ENCODE measurements around the gene ATP11A. TPM values are rescaled to one million over a fixed set of nuclear protein-coding genes. Genes with fewer than 3 reads are reported as not detected.
"Not testable (repeated sequence)": the region's sequence is repeated elsewhere in the genome, so short reads cannot be mapped to it uniquely, and the experiment has no call there.

The ATP11A gene
- total RNA-seq, 4 donors from 2014 or later = 32.1 to 83.6 (median 46.2) TPM

DNA sequence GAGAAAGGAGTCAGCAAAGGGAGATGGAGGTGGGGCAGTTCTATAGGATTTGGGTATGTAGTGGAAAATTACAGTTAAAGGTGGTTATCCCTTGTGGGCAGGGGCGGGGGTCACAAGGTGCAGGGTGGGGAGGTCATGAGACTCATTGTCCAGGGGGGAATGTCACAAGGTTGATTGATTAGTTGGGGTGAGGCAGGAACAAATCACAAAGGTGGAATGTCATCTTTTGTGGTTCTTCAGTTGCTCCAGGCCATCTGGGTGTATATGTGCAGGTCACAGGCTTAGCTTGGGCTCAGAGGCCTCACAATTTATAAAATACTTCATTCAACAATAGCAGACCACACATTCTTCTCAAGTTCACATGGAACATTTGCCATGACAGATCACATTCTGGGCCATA, 109.6 kb downstream of the ATP11A start:
- intact Hi-C loops (cut with DNase I) = no loop called here
- TF ChIP-seq POLR2A (IDR thresholded peaks at IDR 0.05) = no peak
- TF ChIP-seq, protein P1, sequence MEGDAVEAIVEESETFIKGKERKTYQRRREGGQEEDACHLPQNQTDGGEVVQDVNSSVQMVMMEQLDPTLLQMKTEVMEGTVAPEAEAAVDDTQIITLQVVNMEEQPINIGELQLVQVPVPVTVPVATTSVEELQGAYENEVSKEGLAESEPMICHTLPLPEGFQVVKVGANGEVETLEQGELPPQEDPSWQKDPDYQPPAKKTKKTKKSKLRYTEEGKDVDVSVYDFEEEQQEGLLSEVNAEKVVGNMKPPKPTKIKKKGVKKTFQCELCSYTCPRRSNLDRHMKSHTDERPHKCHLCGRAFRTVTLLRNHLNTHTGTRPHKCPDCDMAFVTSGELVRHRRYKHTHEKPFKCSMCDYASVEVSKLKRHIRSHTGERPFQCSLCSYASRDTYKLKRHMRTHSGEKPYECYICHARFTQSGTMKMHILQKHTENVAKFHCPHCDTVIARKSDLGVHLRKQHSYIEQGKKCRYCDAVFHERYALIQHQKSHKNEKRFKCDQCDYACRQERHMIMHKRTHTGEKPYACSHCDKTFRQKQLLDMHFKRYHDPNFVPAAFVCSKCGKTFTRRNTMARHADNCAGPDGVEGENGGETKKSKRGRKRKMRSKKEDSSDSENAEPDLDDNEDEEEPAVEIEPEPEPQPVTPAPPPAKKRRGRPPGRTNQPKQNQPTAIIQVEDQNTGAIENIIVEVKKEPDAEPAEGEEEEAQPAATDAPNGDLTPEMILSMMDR (IDR thresholded peaks at IDR 0.05) = no peak
- Histone ChIP-seq H3K4me1 (peaks cover 21 to 31% of the 10 kb centered on the region in 2 donors), H3K9me3 (no peaks in the 10 kb centered on the region), H3K4me3 (replicated peaks in 1 of 3) (no peak overlapping the region), H3K27me3 (no peaks in the 10 kb centered on the region), H3K27ac (no peak overlapping the region), H3K36me3 (no peaks in the 10 kb centered on the region)
- WGBS, 2 donors = 100% methylated on average over 1 of the region's 1 CpG
- DNase-seq = no peak

DNA sequence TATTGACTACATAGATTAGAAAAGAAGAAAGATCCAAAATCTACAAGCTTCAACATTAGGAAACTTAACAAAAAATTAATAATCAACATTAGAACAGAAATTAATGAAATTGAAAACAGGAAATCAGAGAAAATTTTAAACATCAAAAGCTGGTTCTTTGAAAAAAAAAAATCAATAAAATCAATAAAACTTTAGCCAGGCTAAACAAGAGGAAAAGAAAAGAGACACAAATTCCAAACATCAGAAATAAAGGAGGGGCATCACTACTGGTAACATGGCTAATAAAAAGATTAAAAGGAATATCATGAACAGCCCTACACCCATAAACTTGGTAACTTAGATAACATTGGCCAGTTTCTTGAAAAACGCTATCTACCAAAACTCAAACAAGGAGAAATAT, 110.2 kb downstream of the ATP11A start:
- H3K9me3 ChIP-seq = no peaks in the 10 kb centered on the region
- H3K4me3 ChIP-seq (replicated peaks in 1 of 3) = no peak overlapping the region
- H3K27me3 ChIP-seq = no peaks in the 10 kb centered on the region
- peaks cover 14 to 25% of the 10 kb centered on the region in 2 donors for H3K4me1 ChIP-seq
- no peaks in the 10 kb centered on the region for H3K36me3 ChIP-seq
- TF ChIP-seq POLR2A (IDR thresholded peaks at IDR 0.05) = no peak
- TF ChIP-seq, protein P1 (IDR thresholded peaks at IDR 0.05) = no peak
- 97 to 98% methylated on average over 1 of the region's 1 CpG for WGBS, 2 donors
- no peak for DNase-seq
- H3K27ac ChIP-seq = no peak overlapping the region
- intact Hi-C loops (cut with DNase I) = no loop called here

DNA sequence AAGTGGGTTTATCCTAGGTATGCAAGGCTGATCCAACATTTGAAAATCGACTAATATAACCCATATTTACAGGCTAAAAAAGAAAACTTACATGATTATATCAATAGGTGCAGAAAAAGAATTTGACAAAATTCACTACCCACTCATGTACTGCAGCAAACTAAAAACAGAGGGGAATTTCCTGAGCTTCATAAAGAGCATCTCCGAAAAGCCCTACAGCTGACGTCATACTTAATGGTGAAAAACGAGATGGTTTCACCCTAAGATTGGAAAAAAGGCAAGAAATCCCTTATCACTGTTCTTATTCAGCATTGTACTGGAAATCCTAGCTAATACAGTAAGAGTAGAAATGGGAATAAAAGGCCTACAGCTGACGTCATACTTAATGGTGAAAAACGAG, 111.0 kb downstream of the ATP11A start:
- intact Hi-C loops (cut with DNase I); H3K36me3 ChIP-seq; H3K9me3 ChIP-seq; H3K27me3 ChIP-seq; H3K4me3 ChIP-seq (replicated peaks in 1 of 3); H3K27ac ChIP-seq; DNase-seq: not testable (repeated sequence)
- 94 to 99% methylated on average over 6 of the region's 6 CpGs for WGBS, 2 donors
- peaks cover 7 to 17% of the 10 kb centered on the region in 2 donors for H3K4me1 ChIP-seq

DNA sequence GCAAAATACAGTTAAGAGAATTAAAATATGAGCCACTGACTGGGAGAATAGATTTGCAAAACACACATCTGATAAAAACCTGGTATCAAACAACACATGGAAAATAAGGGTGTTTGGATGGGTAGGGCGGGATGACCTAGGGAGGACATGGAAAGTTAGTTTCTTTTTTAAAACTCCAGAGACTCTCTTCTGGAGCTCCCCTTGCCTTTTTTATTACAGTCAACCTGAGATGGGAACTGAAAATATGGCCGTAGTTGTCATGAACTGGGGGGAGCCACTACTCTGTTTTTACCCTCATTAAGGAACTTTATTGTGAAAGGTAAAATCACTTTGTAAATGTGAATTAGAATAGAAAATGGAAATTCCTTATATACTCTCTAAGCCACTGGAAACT, 113.0 kb downstream of the ATP11A start:
- Histone ChIP-seq H3K27ac (no peak overlapping the region), H3K36me3 (peaks cover 3 to 13% of the 10 kb centered on the region in 2 donors), H3K27me3 (no peaks in the 10 kb centered on the region), H3K9me3 (no peaks in the 10 kb centered on the region), H3K4me1 (peaks cover 0 to 6% of the 10 kb centered on the region in 2 donors), H3K4me3 (replicated peaks in 1 of 3) (no peak overlapping the region)
- intact Hi-C loops (cut with DNase I) = no loop called here
- TF ChIP-seq POLR2A (IDR thresholded peaks at IDR 0.05) = no peak
- TF ChIP-seq, protein P1 (IDR thresholded peaks at IDR 0.05) = no peak
- 90 to 96% methylated on average over 2 of the region's 2 CpGs for WGBS, 2 donors
- DNase-seq = no peak

DNA sequence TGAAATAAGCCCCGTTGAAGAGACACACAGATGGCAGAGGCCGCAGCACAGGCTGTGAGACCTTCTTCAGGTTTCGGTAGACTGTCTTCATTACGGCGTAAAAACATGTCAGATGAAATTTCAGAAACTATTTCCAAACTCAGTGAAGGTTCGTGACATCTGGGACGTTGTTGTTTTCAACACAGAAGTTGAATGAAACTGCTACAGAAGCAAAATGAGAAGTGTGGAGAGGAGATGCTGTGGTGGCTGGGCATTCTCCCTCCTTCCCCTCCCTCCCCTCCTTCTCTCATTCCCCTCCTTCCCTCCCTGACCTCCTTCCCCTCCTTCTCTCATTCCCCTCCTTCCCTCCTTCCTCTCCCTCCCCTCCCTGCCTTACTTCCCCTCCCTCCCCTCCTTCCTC, 113.6 kb downstream of the ATP11A start:
- H3K4me3 ChIP-seq (replicated peaks in 1 of 3) = no peak overlapping the region
- peaks cover 0 to 6% of the 10 kb centered on the region in 2 donors for H3K4me1 ChIP-seq
- WGBS, 2 donors = 87 to 92% methylated on average over 7 of the region's 7 CpGs
- H3K27me3 ChIP-seq = no peaks in the 10 kb centered on the region
- H3K27ac ChIP-seq = no peak overlapping the region
- DNase-seq = no peak
- no peaks in the 10 kb centered on the region for H3K9me3 ChIP-seq
- H3K36me3 ChIP-seq = peaks cover 3 to 18% of the 10 kb centered on the region in 2 donors
- intact Hi-C loops (cut with DNase I) = no loop called here
- TF ChIP-seq, protein P1 (IDR thresholded peaks at IDR 0.05) = no peak
- no peak for TF ChIP-seq POLR2A (IDR thresholded peaks at IDR 0.05)

DNA sequence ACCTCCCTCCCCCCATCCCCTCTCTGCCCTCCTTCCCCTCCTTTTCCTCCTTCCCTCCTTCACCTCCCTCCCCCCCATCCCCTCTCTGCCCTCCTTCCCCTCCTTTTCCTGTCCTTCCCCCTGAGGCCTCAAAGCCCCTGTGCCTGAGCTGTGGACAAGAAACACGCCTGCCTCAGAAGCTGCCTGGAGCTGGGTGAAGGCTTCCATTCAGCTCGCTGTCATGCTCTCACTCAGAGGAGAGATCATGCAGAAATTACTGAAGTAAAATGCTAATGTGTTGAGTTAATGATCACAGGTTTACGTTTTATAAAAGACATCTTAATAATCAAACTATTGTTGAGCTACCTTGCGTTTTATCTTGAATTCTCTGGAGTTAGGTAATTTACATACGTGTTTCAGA, 114.5 kb downstream of the ATP11A start:
- Histone ChIP-seq H3K36me3 (peaks cover 3 to 18% of the 10 kb centered on the region in 2 donors), H3K27me3 (no peaks in the 10 kb centered on the region), H3K4me3 (replicated peaks in 1 of 3) (no peak overlapping the region), H3K9me3 (no peaks in the 10 kb centered on the region), H3K4me1 (peaks cover 0 to 6% of the 10 kb centered on the region in 2 donors), H3K27ac (no peak overlapping the region)
- TF ChIP-seq, protein P1 (IDR thresholded peaks at IDR 0.05) = no peak
- TF ChIP-seq POLR2A (IDR thresholded peaks at IDR 0.05) = no peak
- WGBS, 2 donors = 88 to 91% methylated on average over 5 of the region's 5 CpGs
- no peak for DNase-seq
- intact Hi-C loops (cut with DNase I) = no loop called here

All from thyroid gland (tissue), 4 donors.